Measurements from ENCODE around the gene LRRD1. TPM values are rescaled to one million over a fixed set of nuclear protein-coding genes. Genes with fewer than 3 reads are reported as not detected.

The LRRD1 gene
- total RNA-seq, 1 experiment from 2014 or later: not detected

GRCh38 chr7:92134271-92135051 is 44.5 kb downstream of the LRRD1 start, which contains the start of gene CYP51A1 (continued):
- TF ChIP-seq ZBTB43 (CRISPR knock-in tag; IDR thresholded peaks at IDR 0.05) (no peak), IRF1 (CRISPR knock-in tag; IDR thresholded peaks at IDR 0.05) (no peak; the same call in none of the 2 replicates), PRDM15 (CRISPR knock-in tag; IDR thresholded peaks at IDR 0.05) (no peak), FOXP1 (CRISPR knock-in tag; IDR thresholded peaks at IDR 0.05; ENCODE audit: borderline replicate concordance) (peak; percentile 57; the same call in 1 of the 2 replicates), ERG (CRISPR knock-in tag; IDR thresholded peaks at IDR 0.05) (0 out of 2 replicates have a peak, but pooled peaks have one; percentile 48), ZNF425 (CRISPR knock-in tag; conservative IDR thresholded peaks at IDR 0.05) (no peak), FOXP4 (CRISPR knock-in tag; IDR thresholded peaks at IDR 0.05) (peak; percentile 85; the same call in 1 of the 2 replicates), NFYB (CRISPR knock-in tag; conservative IDR thresholded peaks at IDR 0.05; ENCODE audit: low read depth) (peak; percentile 54), RORB (CRISPR knock-in tag; IDR thresholded peaks at IDR 0.05) (no peak), CREM (CRISPR knock-in tag; IDR thresholded peaks at IDR 0.05) (peak; percentile 61; the same call in 1 of the 2 replicates), NR1H2 (CRISPR knock-in tag; IDR thresholded peaks at IDR 0.05) (no peak)

GRCh38 chr7:92133737-92134270 is 45.1 kb downstream of the LRRD1 start:
- ATAC-seq (peak; percentile 71), DNase-seq (ENCODE audit: low spot score) (peak; percentile 95)
- POLR2A ChIA-PET: interaction anchor here (0.8 to 1.3 kb wide), 3 partner anchors 75 to 303 kb away, joined by 3 to 4 read pairs (median 3); partner anchors contain the start of genes ANKIB1 and KRIT1
- H3K4me1 Mint-ChIP-seq: peaks cover 20% of the 10 kb centered on the region
- peaks cover 5% of the 10 kb centered on the region for H3K9me3 Mint-ChIP-seq
- peak overlapping the region; percentile 98 for H3K4me3 Mint-ChIP-seq
- H3K27ac Mint-ChIP-seq: peak overlapping the region; percentile 100
- CTCF ChIA-PET: interaction anchor here (0.6 to 2.2 kb wide), 9 partner anchors 113 to 461 kb away, joined by 4 to 9 read pairs (median 5); partner anchors contain the start of genes GATAD1, PEX1 and RBM48
- H3K27me3 Mint-ChIP-seq (ENCODE audit: low read depth): no peaks in the 10 kb centered on the region
- H3K36me3 Mint-ChIP-seq: peaks cover 25% of the 10 kb centered on the region
- TF ChIP-seq ZNF512 (CRISPR knock-in tag; IDR thresholded peaks at IDR 0.05; ENCODE audit: borderline replicate concordance) (no peak), ZNF396 (CRISPR knock-in tag; IDR thresholded peaks at IDR 0.05; ENCODE audit: borderline replicate concordance) (no peak), AFF4 (CRISPR knock-in tag; IDR thresholded peaks at IDR 0.05; ENCODE audit: borderline replicate concordance) (no peak), ZBTB21 (CRISPR knock-in tag; IDR thresholded peaks at IDR 0.05; ENCODE audit: borderline replicate concordance) (no peak), GTF2I (CRISPR knock-in tag; conservative IDR thresholded peaks at IDR 0.05) (no peak)
